ENCODE results near the gene ECM2.
A peak's percentile ranks its signal among the peaks of the same experiment; 100 is the strongest.

ECM2 gene

GRCh38 chr9:92527291-92527828 lies 8.4 kb downstream of the ECM2 start:
- DNase-seq, result no peak

- DNase-seq, result no peak
Observed at GRCh38 chr9:92525306-92525705, 10.5 kb downstream of the ECM2 start.

GRCh38 chr9:92524881-92525280 lies 10.9 kb downstream of the ECM2 start:
- no peak for DNase-seq

- no peak for DNase-seq
Observed at GRCh38 chr9:92522983-92523970, 12.5 kb downstream of the ECM2 start.

- no peak for DNase-seq
Observed at GRCh38 chr9:92520837-92521236, 15.0 kb downstream of the ECM2 start.

GRCh38 chr9:92518199-92518598 lies 17.6 kb downstream of the ECM2 start:
- no peak for DNase-seq

GRCh38 chr9:92517046-92517445 lies 18.7 kb downstream of the ECM2 start:
- DNase-seq, result no peak

- no peak for DNase-seq
Observed at GRCh38 chr9:92516521-92516920, 19.3 kb downstream of the ECM2 start.

GRCh38 chr9:92514635-92515034 lies 21.2 kb downstream of the ECM2 start:
- no peak for DNase-seq

GRCh38 chr9:92513349-92513748 lies 22.4 kb downstream of the ECM2 start:
- no peak for DNase-seq

- DNase-seq, result no peak
Observed at GRCh38 chr9:92512622-92513021, 23.2 kb downstream of the ECM2 start.

GRCh38 chr9:92510747-92511146 lies 25.0 kb downstream of the ECM2 start:
- no peak for DNase-seq

GRCh38 chr9:92509050-92509449 lies 26.7 kb downstream of the ECM2 start:
- no peak for DNase-seq

- no peak for DNase-seq
Observed at GRCh38 chr9:92508018-92508820, 27.6 kb downstream of the ECM2 start.

- DNase-seq, result no peak
Observed at GRCh38 chr9:92507496-92507895, 28.3 kb downstream of the ECM2 start.

GRCh38 chr9:92507005-92507404 lies 28.8 kb downstream of the ECM2 start:
- no peak for DNase-seq

GRCh38 chr9:92506184-92506857 lies 29.5 kb downstream of the ECM2 start:
- DNase-seq, result no peak

GRCh38 chr9:92504881-92505280 lies 30.9 kb downstream of the ECM2 start:
- no peak for DNase-seq

- no peak for DNase-seq
Observed at GRCh38 chr9:92503156-92503555, 32.6 kb downstream of the ECM2 start.

GRCh38 chr9:92501671-92502393 lies 34.0 kb downstream of the ECM2 start:
- peak; percentile 4 for DNase-seq

- DNase-seq, result no peak
Observed at GRCh38 chr9:92500725-92501124, 35.1 kb downstream of the ECM2 start.

GRCh38 chr9:92499701-92500100 lies 36.1 kb downstream of the ECM2 start:
- DNase-seq, result no peak
